SU-DHL-6 (cell line): Measurements from ENCODE around the gene CLCN4.

ENCODE experiments used
- H2AFZ ChIP-seq: fragments of 200-600 bp; sonication (generic); 2 replicates; pipeline ENCODE4 v1.6.1; 2014; ENCODE audit warnings: low read depth, mild to moderate bottlenecking, moderate library complexity, mixed read lengths, antibody characterized with exemption, low read length; ENCODE audit not compliant: severe bottlenecking
- H3F3A ChIP-seq: fragments of 200-600 bp; shearing (Covaris generic); 2 replicates; pipeline ENCODE4 v1.6.0; 2016; ENCODE audit warnings: antibody characterized with exemption, mild to moderate bottlenecking; ENCODE audit not compliant: insufficient read depth
- H3K27ac ChIP-seq: fragments of 200-600 bp; sonication (generic); 2 replicates; pipeline ENCODE4 v1.5.1; 2016; ENCODE audit warnings: low read depth, mild to moderate bottlenecking, low read length, moderate library complexity, mixed read lengths
- H3K27me3 ChIP-seq: fragments of 200-600 bp; sonication (generic), shearing (Covaris generic); 2 replicates; pipeline ENCODE4 v1.6.0; 2014; ENCODE audit warnings: mild to moderate bottlenecking, low read length
- H3K36me3 ChIP-seq: fragments of 200-600 bp; sonication (generic); 2 replicates; pipeline ENCODE4 v1.6.1; 2014; ENCODE audit warnings: mild to moderate bottlenecking, low read length, mixed read lengths
- H3K4me2 ChIP-seq: fragments of 300-600, 200-600 bp; shearing (Covaris generic), sonication (generic); 2 replicates; pipeline ENCODE4 v1.6.0; 2014; ENCODE audit warnings: low read length, low read depth, mild to moderate bottlenecking; ENCODE audit not compliant: poor library complexity, severe bottlenecking
- H3K4me3 ChIP-seq: fragments of 200-600 bp; sonication (generic); 2 replicates; pipeline ENCODE4 v1.5.1; 2014; ENCODE audit warnings: antibody characterized with exemption, low read length, mild to moderate bottlenecking, mixed read lengths; ENCODE audit not compliant: insufficient read depth, poor library complexity, severe bottlenecking
- H3K79me2 ChIP-seq: fragments of 200-600 bp; sonication (generic); 2 replicates; pipeline ENCODE4 v1.6.1; 2014; ENCODE audit warnings: mild to moderate bottlenecking, low read length, moderate library complexity; ENCODE audit not compliant: insufficient read depth
- H3K9ac ChIP-seq: fragments of 200-600 bp; sonication (generic); 2 replicates; pipeline ENCODE4 v1.7.0; 2014; ENCODE audit warnings: mild to moderate bottlenecking, low read length
- H3K9me2 ChIP-seq: fragments of 200-600 bp; sonication (generic); replicated peaks from 2 replicates; pipeline ENCODE4 v1.6.1; 2014; ENCODE audit warnings: low read length; ENCODE audit not compliant: insufficient read depth
- H3K9me3 ChIP-seq: fragments of 200-600 bp; sonication (generic); 2 replicates; pipeline ENCODE4 v1.6.1; 2014; ENCODE audit warnings: low read length, mixed read lengths; ENCODE audit not compliant: insufficient read depth
- H4K20me1 ChIP-seq: fragments of 200-600 bp; sonication (generic); 2 replicates; pipeline ENCODE4 v1.6.1; 2014; ENCODE audit warnings: low read depth, mild to moderate bottlenecking, antibody characterized with exemption, low read length, moderate library complexity, mixed read lengths
- EZH2phosphoT487 ChIP-seq: fragments of 200-600 bp; sonication (generic), shearing (Covaris generic); conservative IDR thresholded peaks from 2 replicates; pipeline ENCODE4 v1.6.1; 2018; ENCODE audit warnings: mild to moderate bottlenecking, antibody characterized with exemption, low read length, moderate library complexity, mixed read lengths
- TF ChIP-seq, protein P1 (sequence below): fragments of 200-600 bp; sonication (generic); IDR thresholded peaks from one replicate; pipeline ENCODE4 v1.5.1; 2017; ENCODE audit warnings: antibody characterized with exemption, mild to moderate bottlenecking, low read length, moderate library complexity; ENCODE audit not compliant: insufficient read depth, poor library complexity, severe bottlenecking

CLCN4 gene

GRCh38 chrX:10208953-10209352 lies 52.2 kb downstream of the CLCN4 start:
- no peak overlapping the region for H3K4me3 ChIP-seq
- H3K9me2 ChIP-seq, result no peaks in the 10 kb centered on the region
- no peaks in the 10 kb centered on the region for H3K79me2 ChIP-seq
- H3K36me3 ChIP-seq, result no peaks in the 10 kb centered on the region
- H4K20me1 ChIP-seq, result no peaks in the 10 kb centered on the region
- H3F3A ChIP-seq, result no peaks in the 10 kb centered on the region
- no peak overlapping the region for H2AFZ ChIP-seq
- no peak overlapping the region for H3K27ac ChIP-seq
- TF ChIP-seq EZH2phosphoT487, result no peak
- TF ChIP-seq, protein P1, sequence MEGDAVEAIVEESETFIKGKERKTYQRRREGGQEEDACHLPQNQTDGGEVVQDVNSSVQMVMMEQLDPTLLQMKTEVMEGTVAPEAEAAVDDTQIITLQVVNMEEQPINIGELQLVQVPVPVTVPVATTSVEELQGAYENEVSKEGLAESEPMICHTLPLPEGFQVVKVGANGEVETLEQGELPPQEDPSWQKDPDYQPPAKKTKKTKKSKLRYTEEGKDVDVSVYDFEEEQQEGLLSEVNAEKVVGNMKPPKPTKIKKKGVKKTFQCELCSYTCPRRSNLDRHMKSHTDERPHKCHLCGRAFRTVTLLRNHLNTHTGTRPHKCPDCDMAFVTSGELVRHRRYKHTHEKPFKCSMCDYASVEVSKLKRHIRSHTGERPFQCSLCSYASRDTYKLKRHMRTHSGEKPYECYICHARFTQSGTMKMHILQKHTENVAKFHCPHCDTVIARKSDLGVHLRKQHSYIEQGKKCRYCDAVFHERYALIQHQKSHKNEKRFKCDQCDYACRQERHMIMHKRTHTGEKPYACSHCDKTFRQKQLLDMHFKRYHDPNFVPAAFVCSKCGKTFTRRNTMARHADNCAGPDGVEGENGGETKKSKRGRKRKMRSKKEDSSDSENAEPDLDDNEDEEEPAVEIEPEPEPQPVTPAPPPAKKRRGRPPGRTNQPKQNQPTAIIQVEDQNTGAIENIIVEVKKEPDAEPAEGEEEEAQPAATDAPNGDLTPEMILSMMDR, result no peak
- no peak overlapping the region for H3K4me2 ChIP-seq
- H3K27me3 ChIP-seq, result no peaks in the 10 kb centered on the region
- no peaks in the 10 kb centered on the region for H3K9me3 ChIP-seq
- no peak overlapping the region for H3K9ac ChIP-seq

- H3K4me2 ChIP-seq, result no peak overlapping the region
- TF ChIP-seq, protein P1, result no peak
- no peak for TF ChIP-seq EZH2phosphoT487
- no peak overlapping the region for H3K9ac ChIP-seq
- no peak overlapping the region for H2AFZ ChIP-seq
- no peaks in the 10 kb centered on the region for H3K9me3 ChIP-seq
- H3K4me3 ChIP-seq, result no peak overlapping the region
- no peaks in the 10 kb centered on the region for H3K27me3 ChIP-seq
- no peaks in the 10 kb centered on the region for H3K79me2 ChIP-seq
- H3K27ac ChIP-seq, result no peak overlapping the region
- no peaks in the 10 kb centered on the region for H3F3A ChIP-seq
- H3K9me2 ChIP-seq, result no peaks in the 10 kb centered on the region
- H3K36me3 ChIP-seq, result no peaks in the 10 kb centered on the region
- no peaks in the 10 kb centered on the region for H4K20me1 ChIP-seq
Observed at GRCh38 chrX:10212395-10212794, 55.6 kb downstream of the CLCN4 start.

- Histone ChIP-seq H3K9ac (no peak overlapping the region), H3K27me3 (no peaks in the 10 kb centered on the region), H3K9me2 (no peaks in the 10 kb centered on the region), H3K27ac (no peak overlapping the region), H3K36me3 (no peaks in the 10 kb centered on the region), H4K20me1 (no peaks in the 10 kb centered on the region), H3K4me3 (no peak overlapping the region), H3K79me2 (no peaks in the 10 kb centered on the region), H3K9me3 (no peaks in the 10 kb centered on the region), H3K4me2 (no peak overlapping the region), H2AFZ (no peak overlapping the region), H3F3A (no peaks in the 10 kb centered on the region)
- TF ChIP-seq, protein P1, result no peak
Observed at GRCh38 chrX:10213716-10214115, 56.9 kb downstream of the CLCN4 start.

- no peaks in the 10 kb centered on the region for H3K79me2 ChIP-seq
- H3K36me3 ChIP-seq, result no peaks in the 10 kb centered on the region
- no peak overlapping the region for H2AFZ ChIP-seq
- no peaks in the 10 kb centered on the region for H4K20me1 ChIP-seq
- no peak overlapping the region for H3K27ac ChIP-seq
- H3K9me2 ChIP-seq, result no peaks in the 10 kb centered on the region
- no peak overlapping the region for H3K4me2 ChIP-seq
- H3K9me3 ChIP-seq, result no peaks in the 10 kb centered on the region
- no peak overlapping the region for H3K4me3 ChIP-seq
- H3K27me3 ChIP-seq, result no peaks in the 10 kb centered on the region
- H3K9ac ChIP-seq, result no peak overlapping the region
- TF ChIP-seq, protein P1, result no peak
- TF ChIP-seq EZH2phosphoT487, result no peak
- H3F3A ChIP-seq, result no peaks in the 10 kb centered on the region
Observed at GRCh38 chrX:10216208-10216607, 59.4 kb downstream of the CLCN4 start.
